Left lung (tissue), 10 donors: ENCODE data around the gene GABARAPL1. TPM values are rescaled to one million over a fixed set of nuclear protein-coding genes. Genes with fewer than 3 reads are reported as not detected.

Source experiments
- ATAC-seq: fragments of 200-7000 bp; cut with Tn5 transposase; one replicate; pipeline ENCODE4 v1.9.1; 2020; ENCODE audit warnings: moderate library complexity
- DNase-seq, 4 donors: peaks; one replicate each; pipeline ENCODE4 v3.0.0-alpha.2; 2013 to 2020
- H3K27ac ChIP-seq, 2 donors: fragments of 200-600 bp; sonication (generic) in 1 of 2; one replicate each; pipeline versions ENCODE4 v1.5.0 to v1.8.0; 2020 to 2021
- H3K27me3 ChIP-seq, 2 donors: fragments of 200-600 bp; sonication (generic) in 1 of 2; one replicate each; pipeline versions ENCODE4 v1.5.0 to v1.8.0; 2020 to 2021
- H3K36me3 ChIP-seq, 2 donors: fragments of 200-600 bp; sonication (generic) in 1 of 2; one replicate each; pipeline versions ENCODE4 v1.5.0 to v1.8.0; 2020 to 2021
- H3K4me1 ChIP-seq, 2 donors: fragments of 200-600 bp; one replicate each; pipeline ENCODE4 v1.8.0; 2021
- H3K4me3 ChIP-seq, 2 donors: fragments of 200-600 bp; sonication (generic) in 1 of 2; one replicate each; pipeline versions ENCODE4 v1.5.0 to v1.8.0; 2020 to 2021; ENCODE audit warnings: mild to moderate bottlenecking in 1 of 2
- H3K9me3 ChIP-seq, 2 donors: fragments of 200-600 bp; sonication (generic) in 1 of 2; one replicate each; pipeline versions ENCODE4 v1.5.0 to v1.8.0; 2020 to 2021
- intact Hi-C, 2 donors: fragments of 100-400 bp; cut with DNase I; formaldehyde crosslinking; loops; one replicate each; pipeline versions ENCODE4 v1.11.2 to v1.14.2; 2022
- polyA plus RNA-seq, 6 donors: library from polyadenylated mRNA; unstranded; fragments of 120-200 nt; gene quantifications; one replicate each; pipeline ENCODE4 v1.2.1, GENCODE V29; 2013; ENCODE audit not compliant: insufficient read length in 6 of 6
- total RNA-seq, 2 donors: library from RNA; stranded (reverse); fragmentation: NEBNext Ultra II Directional; extraction: Animal tissue kit (Norgen Biotek cat#: 25700); gene quantifications; one replicate each; pipeline ENCODE4 v1.2.1, GENCODE V29; 2021
- TF ChIP-seq, protein P1 (sequence below), 2 donors: fragments of 200-600 bp; sonication (generic) in 1 of 2; IDR thresholded peaks; one replicate each; pipeline versions ENCODE4 v1.5.0 to v1.8.0; 2021; ENCODE audit warnings: antibody characterized with exemption in 2 of 2
- donor health status: DM: no; HTN: yes; CAD: no.
- donor health status: DM: no; HTN: no; CAD: no.

GABARAPL1 gene
- total and polyA plus RNA-seq, 8 donors = 38.6 to 68.4 (median 48.4) TPM

DNA sequence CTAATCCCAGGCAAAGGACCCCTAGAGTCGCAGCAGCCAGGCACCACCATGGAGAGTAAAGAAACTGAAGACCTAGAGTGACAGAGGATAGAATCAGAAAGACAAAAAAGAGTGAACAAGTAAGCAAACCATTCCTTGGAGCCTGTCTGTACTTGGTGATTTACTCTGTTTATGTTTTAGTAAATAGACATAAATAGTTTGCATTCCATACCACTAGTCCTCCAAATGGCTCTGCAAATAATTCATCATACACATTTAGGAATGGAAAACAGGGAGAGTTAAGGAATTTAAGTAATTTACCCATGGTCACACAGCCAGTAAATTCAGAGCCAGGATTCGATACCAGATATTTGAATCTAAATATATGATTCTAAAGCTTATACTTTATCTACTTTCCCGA is 43.6 kb upstream of the GABARAPL1 start:
- intact Hi-C loops = no loop called here
- Histone ChIP-seq H3K27me3 (no peaks in the 10 kb centered on the region), H3K36me3 (no peaks in the 10 kb centered on the region), H3K9me3 (no peaks in the 10 kb centered on the region), H3K4me1 (peaks cover 0 to 40% of the 10 kb centered on the region in 2 donors), H3K4me3 (peak overlapping the region in 1 of 2 donors; percentile 25), H3K27ac (peak overlapping the region; percentile 0 to 81)
- no peak for ATAC-seq
- no peak for DNase-seq
- TF ChIP-seq, protein P1, sequence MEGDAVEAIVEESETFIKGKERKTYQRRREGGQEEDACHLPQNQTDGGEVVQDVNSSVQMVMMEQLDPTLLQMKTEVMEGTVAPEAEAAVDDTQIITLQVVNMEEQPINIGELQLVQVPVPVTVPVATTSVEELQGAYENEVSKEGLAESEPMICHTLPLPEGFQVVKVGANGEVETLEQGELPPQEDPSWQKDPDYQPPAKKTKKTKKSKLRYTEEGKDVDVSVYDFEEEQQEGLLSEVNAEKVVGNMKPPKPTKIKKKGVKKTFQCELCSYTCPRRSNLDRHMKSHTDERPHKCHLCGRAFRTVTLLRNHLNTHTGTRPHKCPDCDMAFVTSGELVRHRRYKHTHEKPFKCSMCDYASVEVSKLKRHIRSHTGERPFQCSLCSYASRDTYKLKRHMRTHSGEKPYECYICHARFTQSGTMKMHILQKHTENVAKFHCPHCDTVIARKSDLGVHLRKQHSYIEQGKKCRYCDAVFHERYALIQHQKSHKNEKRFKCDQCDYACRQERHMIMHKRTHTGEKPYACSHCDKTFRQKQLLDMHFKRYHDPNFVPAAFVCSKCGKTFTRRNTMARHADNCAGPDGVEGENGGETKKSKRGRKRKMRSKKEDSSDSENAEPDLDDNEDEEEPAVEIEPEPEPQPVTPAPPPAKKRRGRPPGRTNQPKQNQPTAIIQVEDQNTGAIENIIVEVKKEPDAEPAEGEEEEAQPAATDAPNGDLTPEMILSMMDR (IDR thresholded peaks at IDR 0.05) = no peak

DNA sequence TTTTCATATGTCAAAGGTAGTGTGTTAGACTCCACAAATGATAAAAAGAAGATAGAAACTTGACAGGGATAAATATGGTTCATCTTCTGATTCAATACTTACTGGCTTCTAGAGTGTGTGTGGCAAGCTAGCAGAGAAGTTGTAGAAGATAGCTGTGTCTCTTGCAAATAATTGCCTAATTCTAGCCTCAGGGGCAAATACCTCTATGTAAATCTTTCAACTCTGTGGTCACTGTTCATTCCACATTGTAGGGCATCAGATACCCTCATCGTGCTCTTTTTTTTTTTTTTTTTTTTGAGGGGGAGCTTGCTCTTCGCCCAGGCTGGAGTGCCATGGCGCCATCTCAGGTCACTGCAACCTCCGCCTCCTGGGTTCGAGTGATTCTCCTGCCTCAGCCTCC is 42.5 kb upstream of the GABARAPL1 start:
- intact Hi-C loops = no loop called here
- no peaks in the 10 kb centered on the region for H3K36me3 ChIP-seq
- TF ChIP-seq, protein P1 (IDR thresholded peaks at IDR 0.05) = no peak
- no peaks in the 10 kb centered on the region for H3K27me3 ChIP-seq
- peaks cover 0 to 40% of the 10 kb centered on the region in 2 donors for H3K4me1 ChIP-seq
- peak overlapping the region; percentile 0 to 81 for H3K27ac ChIP-seq
- no peaks in the 10 kb centered on the region for H3K9me3 ChIP-seq
- ATAC-seq = no peak
- no peak for DNase-seq
- H3K4me3 ChIP-seq = peak overlapping the region in 1 of 2 donors; percentile 25

DNA sequence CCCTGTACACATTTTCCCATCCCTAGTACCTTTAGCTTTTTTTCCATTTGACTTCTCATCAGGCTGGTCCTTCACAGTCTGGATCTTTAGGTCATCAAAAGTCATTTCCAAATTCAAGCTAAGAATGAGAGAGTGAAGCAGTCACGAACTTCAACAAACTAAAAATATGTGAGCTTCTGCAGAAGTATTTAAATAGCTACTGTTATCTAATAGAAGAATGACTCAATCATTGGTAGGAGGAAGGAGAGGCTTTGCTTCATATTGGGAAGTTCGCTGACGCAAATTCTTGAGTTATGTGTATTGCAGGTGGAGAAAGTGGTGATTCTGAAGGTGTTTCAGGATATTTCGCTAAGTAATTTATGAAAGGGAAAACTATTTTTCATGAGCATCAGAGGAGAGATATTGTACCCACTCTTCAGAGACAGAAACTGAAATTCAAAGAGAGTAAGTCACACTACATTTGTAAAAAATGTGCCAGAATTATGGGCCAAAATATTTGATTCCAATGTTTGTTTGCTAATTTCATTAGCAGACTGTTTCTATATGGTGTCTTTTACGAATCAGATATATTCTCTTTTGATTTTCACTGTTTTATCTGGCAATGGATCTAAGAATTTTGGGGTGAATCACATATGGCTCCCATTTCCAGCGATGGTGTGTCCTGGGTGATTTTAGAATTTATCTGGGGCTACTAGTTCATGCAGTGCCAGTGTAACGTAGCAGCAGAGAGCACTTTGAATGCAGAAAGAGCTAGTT is 40.5 kb upstream of the GABARAPL1 start, which contains the start of gene OLR1:
Gene OLR1 (minus strand): TSS at position 160 of the 756 bp plus-strand sequence. CDS start 55 bp downstream, at position 105.
- H3K4me1 ChIP-seq = peaks cover 0 to 31% of the 10 kb centered on the region in 2 donors
- H3K4me3 ChIP-seq = peak within 1 kb of the TSS in 1 of 2 donors; percentile 25
- TF ChIP-seq, protein P1 (IDR thresholded peaks at IDR 0.05) = no peak
- ATAC-seq (peak; percentile 12), DNase-seq (no peak)
- no peaks in the 10 kb centered on the region for H3K9me3 ChIP-seq
- intact Hi-C loops = no loop called here
- no peaks in the 10 kb centered on the region for H3K36me3 ChIP-seq
- H3K27me3 ChIP-seq = no peaks in the 10 kb centered on the region
- H3K27ac ChIP-seq = peak within 1 kb of the TSS; percentile 30 to 81

DNA sequence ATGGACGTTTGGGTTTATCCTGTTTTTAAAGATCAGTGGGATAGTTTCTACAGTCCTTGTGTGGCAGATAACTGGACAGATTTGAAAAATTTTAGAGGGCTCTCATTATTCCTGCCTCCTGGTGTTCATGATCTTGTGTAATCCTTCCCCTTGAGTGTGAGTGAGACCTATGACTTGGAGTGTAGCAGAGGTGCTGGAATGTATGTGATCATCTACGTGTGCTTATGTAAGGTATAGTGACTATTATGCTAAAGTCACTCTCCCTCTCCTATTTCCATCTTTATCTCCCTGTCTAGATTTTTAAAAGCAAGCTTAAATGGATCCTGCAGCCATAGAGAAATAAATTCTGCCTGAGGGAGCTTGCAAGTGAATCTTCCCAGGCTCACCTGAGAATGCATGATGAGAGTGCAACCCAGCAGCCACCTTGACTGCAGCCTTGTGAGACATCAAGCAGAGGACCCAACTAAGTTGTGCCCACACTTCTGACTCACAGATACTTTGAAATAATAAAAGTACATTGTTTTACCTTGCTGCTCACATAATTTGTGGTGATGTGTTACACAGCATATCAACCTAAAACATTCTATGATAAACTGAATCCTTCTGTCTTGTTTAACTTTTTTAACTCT is 37.6 kb upstream of the GABARAPL1 start:
- no peak for ATAC-seq
- peaks cover 0 to 12% of the 10 kb centered on the region in 2 donors for H3K4me1 ChIP-seq
- no peaks in the 10 kb centered on the region for H3K9me3 ChIP-seq
- no peaks in the 10 kb centered on the region for H3K27me3 ChIP-seq
- no peak overlapping the region for H3K27ac ChIP-seq
- H3K36me3 ChIP-seq = no peaks in the 10 kb centered on the region
- intact Hi-C loops = no loop called here
- TF ChIP-seq, protein P1 (IDR thresholded peaks at IDR 0.05) = no peak
- DNase-seq = no peak
- H3K4me3 ChIP-seq = no peak overlapping the region
